ENCODE measurements around the gene TTN.

DNA sequence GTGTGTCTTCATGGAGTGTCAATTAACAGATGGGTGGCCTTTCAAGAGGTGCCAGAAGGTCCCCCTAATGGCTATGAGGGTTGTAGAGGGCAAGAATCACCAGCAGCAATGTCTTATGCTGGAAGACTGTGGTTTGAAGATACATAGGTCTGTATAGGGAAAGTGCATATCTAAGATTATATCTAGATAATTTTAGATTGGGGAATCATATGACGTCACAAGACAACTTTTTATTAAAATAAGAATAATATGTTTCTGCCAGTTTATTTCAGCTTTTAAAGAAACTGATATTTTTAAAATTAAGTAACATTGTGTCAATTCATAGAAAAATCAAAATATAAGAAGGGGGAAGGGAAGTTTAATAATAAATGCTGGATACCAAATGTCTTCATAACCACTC, 162.3 kb downstream of the TTN start:
- TF ChIP-seq POLR2AphosphoS5 (IDR thresholded peaks at IDR 0.05; ENCODE audit: low read depth, low read length) (no peak), POLR2A (IDR thresholded peaks at IDR 0.05; ENCODE audit: low read depth, low read length) (no peak)
